ENCODE results near the gene CCDC124.

DNA sequence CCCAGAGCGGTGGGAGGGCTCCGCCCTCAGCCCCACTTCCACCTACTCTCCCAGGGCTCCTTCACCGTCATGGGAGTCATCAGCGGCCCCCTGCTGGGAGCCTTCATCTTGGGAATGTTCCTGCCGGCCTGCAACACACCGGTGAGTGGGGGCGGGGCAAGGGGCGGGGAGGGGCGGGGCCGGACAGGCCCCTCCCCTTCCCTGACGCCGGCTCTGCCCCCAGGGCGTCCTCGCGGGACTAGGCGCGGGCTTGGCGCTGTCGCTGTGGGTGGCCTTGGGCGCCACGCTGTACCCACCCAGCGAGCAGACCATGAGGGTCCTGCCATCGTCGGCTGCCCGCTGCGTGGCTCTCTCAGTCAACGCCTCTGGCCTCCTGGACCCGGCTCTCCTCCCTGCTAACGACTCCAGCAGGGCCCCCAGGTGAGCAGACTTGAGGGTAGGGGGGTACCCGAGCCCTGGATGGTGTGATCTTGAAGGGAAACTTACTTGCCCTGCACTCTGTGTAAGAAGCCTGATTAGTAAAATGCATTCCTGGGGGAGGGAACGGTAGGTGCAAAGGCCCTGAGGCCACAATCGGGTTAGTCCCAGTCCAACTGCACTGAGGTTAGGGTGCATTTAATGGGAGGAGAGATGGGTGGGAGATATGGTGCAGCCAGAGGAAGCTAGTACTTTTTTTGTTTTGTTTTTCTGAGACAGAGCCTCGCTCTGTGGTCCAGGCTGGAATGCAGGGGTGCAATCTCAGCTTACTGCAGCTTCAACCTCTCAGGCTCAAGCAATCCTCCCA, 49.0 kb upstream of the CCDC124 start:
- TF ChIP-seq, protein P1, sequence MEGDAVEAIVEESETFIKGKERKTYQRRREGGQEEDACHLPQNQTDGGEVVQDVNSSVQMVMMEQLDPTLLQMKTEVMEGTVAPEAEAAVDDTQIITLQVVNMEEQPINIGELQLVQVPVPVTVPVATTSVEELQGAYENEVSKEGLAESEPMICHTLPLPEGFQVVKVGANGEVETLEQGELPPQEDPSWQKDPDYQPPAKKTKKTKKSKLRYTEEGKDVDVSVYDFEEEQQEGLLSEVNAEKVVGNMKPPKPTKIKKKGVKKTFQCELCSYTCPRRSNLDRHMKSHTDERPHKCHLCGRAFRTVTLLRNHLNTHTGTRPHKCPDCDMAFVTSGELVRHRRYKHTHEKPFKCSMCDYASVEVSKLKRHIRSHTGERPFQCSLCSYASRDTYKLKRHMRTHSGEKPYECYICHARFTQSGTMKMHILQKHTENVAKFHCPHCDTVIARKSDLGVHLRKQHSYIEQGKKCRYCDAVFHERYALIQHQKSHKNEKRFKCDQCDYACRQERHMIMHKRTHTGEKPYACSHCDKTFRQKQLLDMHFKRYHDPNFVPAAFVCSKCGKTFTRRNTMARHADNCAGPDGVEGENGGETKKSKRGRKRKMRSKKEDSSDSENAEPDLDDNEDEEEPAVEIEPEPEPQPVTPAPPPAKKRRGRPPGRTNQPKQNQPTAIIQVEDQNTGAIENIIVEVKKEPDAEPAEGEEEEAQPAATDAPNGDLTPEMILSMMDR (conservative IDR thresholded peaks at IDR 0.05; ENCODE audit: low read depth, low read length) = no peak
- no peak for TF ChIP-seq EZH2 (IDR thresholded peaks at IDR 0.05; ENCODE audit: borderline replicate concordance, low read depth, low read length, poor library complexity, severe bottlenecking)
